Measurements from ENCODE around the gene SLC6A6.

The SLC6A6 gene

DNA sequence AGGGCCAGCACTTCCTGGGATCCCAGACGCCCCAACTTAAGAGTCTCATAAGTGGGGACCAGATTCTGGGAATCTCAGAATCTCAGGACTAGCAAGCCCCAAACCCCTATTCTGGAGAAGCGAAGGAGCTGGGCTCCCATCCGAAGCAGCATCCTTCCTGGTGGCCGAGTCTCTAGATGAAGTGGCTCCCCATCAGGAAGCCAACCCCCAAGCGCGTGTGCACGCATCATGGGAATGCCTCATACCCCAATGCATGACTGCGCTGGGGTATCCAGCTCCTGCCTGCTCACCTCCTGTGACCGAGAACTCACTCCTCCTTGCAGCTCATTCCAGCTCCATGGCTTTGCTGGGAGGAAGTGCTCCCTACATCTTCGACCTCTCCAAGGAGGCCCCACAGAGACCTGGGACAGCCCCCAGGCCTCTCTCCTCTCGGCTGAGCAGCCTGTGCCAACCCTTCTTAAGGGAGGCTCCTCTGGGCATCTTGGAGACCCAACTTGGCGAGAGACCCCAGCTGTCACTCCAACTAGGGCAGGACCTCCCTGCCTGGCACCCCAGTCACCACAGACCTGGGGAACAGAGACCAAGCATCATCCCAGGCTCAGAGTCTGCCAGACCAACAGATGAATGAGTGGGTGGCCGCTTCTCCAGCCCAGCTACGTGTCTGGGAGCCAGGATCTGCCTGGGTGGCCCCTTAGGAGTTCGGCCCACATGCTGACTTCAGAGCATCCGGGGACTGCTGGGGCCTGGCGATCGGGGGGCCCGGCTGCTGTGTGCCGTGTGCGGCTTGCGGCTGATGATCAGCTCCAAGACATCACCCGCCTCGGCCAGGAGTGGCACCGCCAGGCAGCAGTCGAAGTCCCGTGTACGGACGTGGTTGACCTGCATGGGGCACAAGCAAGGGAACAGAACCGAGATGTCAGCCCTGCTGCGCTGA, 90.8 kb downstream of the SLC6A6 start:
- no peak for TF ChIP-seq GATA1 (IDR thresholded peaks at IDR 0.05; ENCODE audit: low read depth, low read length)
- no peak for DNase-seq

DNA sequence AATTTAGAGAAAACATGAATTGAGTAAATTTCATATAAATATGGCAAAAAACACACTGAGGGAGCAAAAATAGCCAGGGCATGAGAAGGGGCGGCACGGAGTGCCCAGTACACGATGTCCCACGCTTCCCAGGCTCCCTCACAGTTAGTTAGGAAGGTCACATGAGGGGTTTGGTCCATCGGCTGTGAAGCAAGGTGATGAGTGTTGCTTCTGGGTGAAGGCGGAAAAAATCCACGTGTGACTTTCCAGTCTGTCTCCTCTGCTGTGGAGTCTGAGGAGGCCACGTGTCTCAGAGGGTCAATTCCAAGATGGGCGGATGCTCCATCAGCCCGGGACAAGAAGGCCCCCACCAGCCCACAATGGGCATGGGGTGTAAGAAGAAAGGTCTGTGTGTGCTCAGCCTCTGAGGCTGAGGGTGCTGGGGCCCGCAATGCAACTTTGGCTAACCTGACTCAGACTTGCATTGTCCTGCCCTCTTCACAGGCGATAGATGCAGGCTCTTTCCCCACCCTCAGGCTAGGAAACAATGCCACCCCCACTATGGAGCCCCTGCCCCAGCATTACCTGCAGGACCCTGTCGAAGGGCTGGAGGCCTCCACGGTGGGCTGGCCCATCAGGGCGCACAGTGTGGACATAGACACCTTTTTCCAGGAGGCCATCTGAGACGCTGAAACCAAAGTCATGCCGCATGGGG, 92.0 kb downstream of the SLC6A6 start:
- no peak for TF ChIP-seq GATA1 (IDR thresholded peaks at IDR 0.05; ENCODE audit: low read depth, low read length)
- no peak for TF ChIP-seq POLR2A (IDR thresholded peaks at IDR 0.05; ENCODE audit: low read length)
- DNase-seq: no peak

DNA sequence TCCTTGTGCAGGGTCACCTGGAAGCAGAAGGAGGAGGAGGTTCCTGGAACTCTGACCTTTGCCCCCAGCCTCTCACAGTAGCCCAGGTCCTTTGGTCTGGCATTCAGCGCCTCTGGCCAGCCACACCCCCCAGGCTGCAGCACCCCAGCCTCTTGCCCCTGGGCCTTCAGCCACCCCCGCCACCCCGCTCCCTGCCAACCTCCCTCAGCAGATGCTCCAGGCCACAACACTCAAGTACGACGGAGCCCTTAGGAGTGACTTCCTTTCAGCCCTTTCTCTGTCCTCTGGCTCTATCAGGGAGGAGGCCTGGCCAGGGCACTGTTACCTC, 92.5 kb downstream of the SLC6A6 start:
- DNase-seq: no peak
- TF ChIP-seq POLR2A (IDR thresholded peaks at IDR 0.05; ENCODE audit: low read length) (no peak), GATA1 (IDR thresholded peaks at IDR 0.05; ENCODE audit: low read depth, low read length) (no peak)

GRCh38 chr3:14496351-14496750, 93.9 kb downstream of the SLC6A6 start:
- DNase-seq: no peak
- TF ChIP-seq POLR2A (IDR thresholded peaks at IDR 0.05; ENCODE audit: low read length): no peak
- TF ChIP-seq GATA1 (IDR thresholded peaks at IDR 0.05; ENCODE audit: low read depth, low read length): no peak

DNA sequence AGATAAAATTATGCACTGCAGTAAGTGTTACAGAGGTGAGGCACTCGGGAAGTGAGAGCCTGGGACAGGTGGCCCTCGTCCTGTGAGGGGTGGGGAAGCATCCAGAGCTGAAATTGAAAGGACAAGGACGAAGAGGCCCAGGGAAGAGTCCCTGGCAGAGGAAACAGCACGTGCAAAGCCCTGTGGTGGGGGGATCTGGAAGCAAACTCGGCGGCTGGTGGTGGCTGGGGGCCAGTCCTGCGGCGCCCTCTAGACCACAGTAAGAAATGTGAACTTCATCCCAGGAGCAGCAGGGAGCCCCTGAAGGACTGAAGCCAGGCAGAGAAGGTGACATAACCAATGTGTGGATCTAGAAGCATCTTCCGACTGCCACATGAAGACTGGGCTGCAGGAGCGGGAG, 94.9 kb downstream of the SLC6A6 start:
- no peak for DNase-seq
- no peak for TF ChIP-seq GATA1 (IDR thresholded peaks at IDR 0.05; ENCODE audit: low read depth, low read length)
- TF ChIP-seq POLR2A (IDR thresholded peaks at IDR 0.05; ENCODE audit: low read length): no peak

GRCh38 chr3:14502472-14502871, 100.1 kb downstream of the SLC6A6 start:
- no peak for DNase-seq
- no peak for TF ChIP-seq POLR2A (IDR thresholded peaks at IDR 0.05; ENCODE audit: low read length)
- TF ChIP-seq GATA1 (IDR thresholded peaks at IDR 0.05; ENCODE audit: low read depth, low read length): no peak

DNA sequence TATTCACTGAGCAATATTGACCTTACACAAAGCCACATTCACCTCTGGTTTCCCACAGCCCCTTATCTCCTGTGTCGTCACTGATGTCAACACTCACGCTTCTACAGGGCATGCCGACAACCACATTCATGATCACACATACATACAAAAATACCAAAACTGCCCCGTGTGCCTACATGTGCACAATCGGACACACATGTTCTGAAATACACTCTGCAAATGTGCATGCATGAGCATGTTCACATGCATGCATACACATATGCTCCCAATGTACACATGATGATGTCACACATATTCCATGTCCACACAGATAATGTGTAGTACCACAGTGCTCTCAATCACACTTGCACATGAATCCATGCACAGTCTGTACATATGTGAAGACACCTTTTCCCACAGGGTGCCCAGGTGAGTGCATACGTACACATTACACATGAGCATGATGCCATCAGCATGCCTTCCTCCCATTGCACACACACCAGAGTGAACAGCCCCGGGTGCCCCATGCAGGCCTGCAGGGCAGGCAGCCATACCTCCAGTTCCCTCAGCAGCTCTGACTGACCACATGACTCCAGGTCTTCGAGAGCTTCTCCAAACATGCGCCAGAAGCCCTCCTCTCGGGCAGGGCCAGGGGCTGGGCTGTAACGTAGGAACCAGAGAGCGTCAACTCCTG, 100.8 kb downstream of the SLC6A6 start:
- TF ChIP-seq POLR2A (IDR thresholded peaks at IDR 0.05; ENCODE audit: low read length): no peak
- TF ChIP-seq GATA1 (IDR thresholded peaks at IDR 0.05; ENCODE audit: low read depth, low read length): no peak
- DNase-seq: no peak

GRCh38 chr3:14503706-14504065, 101.3 kb downstream of the SLC6A6 start:
- TF ChIP-seq POLR2A (IDR thresholded peaks at IDR 0.05; ENCODE audit: low read length) (no peak), GATA1 (IDR thresholded peaks at IDR 0.05; ENCODE audit: low read depth, low read length) (no peak)
- DNase-seq: no peak

DNA sequence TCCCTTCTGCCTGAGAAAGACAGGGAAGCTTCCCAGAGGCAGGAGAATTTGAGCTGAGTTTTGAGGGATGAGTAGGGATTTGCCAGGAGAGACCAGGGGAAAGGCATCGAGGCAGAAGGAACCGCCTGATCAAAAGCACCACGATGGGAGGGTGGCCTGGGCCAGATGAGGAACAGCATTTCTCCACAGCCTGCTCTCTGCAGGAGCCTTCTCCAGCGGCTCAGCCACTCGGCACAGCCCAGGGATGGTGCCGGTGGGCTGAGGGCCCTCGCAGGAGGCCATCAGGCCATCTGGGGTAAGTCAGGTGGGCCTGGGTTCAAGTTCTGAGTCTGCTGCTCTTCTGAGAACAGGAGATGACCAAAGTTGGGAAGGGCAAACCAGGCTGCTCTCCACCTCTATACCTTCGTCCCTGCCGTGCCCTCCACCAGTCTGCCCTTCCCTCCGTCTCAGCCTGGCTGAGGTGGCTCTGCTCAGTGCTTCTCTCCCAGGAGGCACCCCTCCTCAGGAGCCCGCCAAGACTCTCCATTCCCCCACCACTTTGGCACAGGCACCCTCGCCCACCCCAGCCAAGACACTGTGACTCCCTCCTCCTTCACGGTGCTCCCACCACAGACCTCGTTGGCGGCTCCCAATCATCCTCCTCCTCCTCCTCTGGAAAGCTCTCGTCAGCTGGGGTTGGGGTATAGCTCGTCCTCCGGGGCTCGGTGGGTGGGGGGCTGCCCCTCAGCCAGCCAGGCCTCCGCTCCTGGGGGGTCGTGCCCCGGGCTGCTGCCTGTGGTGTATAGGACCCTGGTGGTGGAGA, 102.8 kb downstream of the SLC6A6 start:
- TF ChIP-seq POLR2A (IDR thresholded peaks at IDR 0.05; ENCODE audit: low read length) (no peak), GATA1 (IDR thresholded peaks at IDR 0.05; ENCODE audit: low read depth, low read length) (no peak)
- DNase-seq: no peak

- TF ChIP-seq GATA1 (IDR thresholded peaks at IDR 0.05; ENCODE audit: low read depth, low read length) (no peak), POLR2A (IDR thresholded peaks at IDR 0.05; ENCODE audit: low read length) (no peak)
- DNase-seq: no peak
Observed at GRCh38 chr3:14505803-14506500, 103.5 kb downstream of the SLC6A6 start.

DNA sequence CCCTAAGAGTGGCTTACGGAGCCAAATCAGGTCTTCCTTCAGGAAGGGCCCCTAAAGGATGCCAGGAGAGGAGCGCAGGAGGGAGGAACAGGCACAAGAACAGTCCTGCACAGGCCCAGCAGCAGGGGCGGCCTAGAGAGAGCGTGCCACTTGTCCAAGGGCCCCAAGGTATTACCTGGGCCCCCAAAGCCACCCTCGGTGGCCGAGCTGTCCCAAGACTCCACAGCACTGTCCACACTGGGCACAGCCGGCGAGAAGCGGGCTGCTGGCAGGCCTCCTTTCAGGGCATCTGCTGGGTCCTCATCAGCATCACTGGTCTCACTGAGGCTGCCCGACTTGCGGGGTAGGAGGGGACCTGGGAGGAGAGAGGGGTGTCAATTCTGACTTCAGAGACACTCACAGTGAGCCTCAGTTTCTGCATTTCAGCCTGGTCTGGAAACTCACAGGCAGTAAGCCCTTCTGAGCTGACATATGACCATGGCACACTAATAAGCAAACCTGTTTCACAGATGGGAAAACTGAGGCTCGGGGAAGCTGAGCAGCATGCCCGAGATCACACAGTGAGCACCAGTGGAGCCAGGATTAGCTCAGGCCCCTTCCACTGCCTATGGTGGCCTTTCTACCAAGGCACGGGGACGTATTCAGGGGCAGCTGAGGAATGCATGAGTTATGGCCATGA, 104.4 kb downstream of the SLC6A6 start:
- no peak for DNase-seq
- TF ChIP-seq POLR2A (IDR thresholded peaks at IDR 0.05; ENCODE audit: low read length): no peak
- TF ChIP-seq GATA1 (IDR thresholded peaks at IDR 0.05; ENCODE audit: low read depth, low read length): no peak

- no peak for DNase-seq
- TF ChIP-seq GATA1 (IDR thresholded peaks at IDR 0.05; ENCODE audit: low read depth, low read length) (no peak), POLR2A (IDR thresholded peaks at IDR 0.05; ENCODE audit: low read length) (no peak)
Observed at GRCh38 chr3:14507305-14507741, 104.9 kb downstream of the SLC6A6 start.

Measured in erythroblast (primary cell).